Lower lobe of right lung (tissue), 2 donors: ENCODE results near the gene NVL. TPM values are rescaled to one million over a fixed set of nuclear protein-coding genes. Genes with fewer than 3 reads are reported as not detected.

Experiments used
- ATAC-seq, 2 donors: fragments of 200-7000 bp; cut with Tn5 transposase; one replicate each; pipeline ENCODE4 v1.9.1; 2020 to 2022; ENCODE audit warnings: mild to moderate bottlenecking in 2 of 2, moderate library complexity in 2 of 2
- DNase-seq: peaks from one replicate; pipeline ENCODE4 v3.0.0-alpha.2; 2020
- H3K27ac ChIP-seq: fragments of 200-600 bp; one replicate; pipeline ENCODE4 v1.8.0; 2022
- H3K27me3 ChIP-seq: fragments of 200-600 bp; one replicate; pipeline ENCODE4 v1.8.0; 2022; ENCODE audit warnings: low read depth
- H3K36me3 ChIP-seq: fragments of 200-600 bp; one replicate; pipeline ENCODE4 v1.8.0; 2022; ENCODE audit warnings: mild to moderate bottlenecking
- H3K4me1 ChIP-seq: fragments of 200-600 bp; one replicate; pipeline ENCODE4 v1.8.0; 2022
- H3K4me3 ChIP-seq: fragments of 200-600 bp; one replicate; pipeline ENCODE4 v1.8.0; 2022; ENCODE audit warnings: mild to moderate bottlenecking
- H3K9me3 ChIP-seq: fragments of 200-600 bp; one replicate; pipeline ENCODE4 v1.8.0; 2022
- CTCF ChIP-seq: fragments of 200-600 bp; IDR thresholded peaks from one replicate; pipeline ENCODE4 v1.8.0; 2022; ENCODE audit warnings: antibody characterized with exemption, mild to moderate bottlenecking
- intact Hi-C: fragments of 100-400 bp; cut with DNase I; formaldehyde crosslinking; loops from one replicate; pipeline ENCODE4 v1.11.0; 2022
- total RNA-seq: library from RNA; stranded (reverse); fragmentation: NEBNext Ultra II Directional; extraction: Animal tissue kit (Norgen Biotek cat#: 25700); gene quantifications from one replicate; pipeline ENCODE4 v1.2.1, GENCODE V29; 2021
- donor health status: DM: no; HTN: yes; CAD: no; lungs with severe emphysema.

Gene NVL
- total RNA-seq, 1 donor from 2014 or later, result 30.4 TPM

- ATAC-seq (no peak), DNase-seq (no peak)
- no peak for TF ChIP-seq CTCF
- H3K4me1 ChIP-seq, result no peaks in the 10 kb centered on the region
- no peak overlapping the region for H3K4me3 ChIP-seq
- intact Hi-C loops, result no loop called here
- H3K36me3 ChIP-seq, result peaks cover 47% of the 10 kb centered on the region
- H3K27me3 ChIP-seq, result no peaks in the 10 kb centered on the region
- H3K27ac ChIP-seq, result no peak overlapping the region
- H3K9me3 ChIP-seq, result no peaks in the 10 kb centered on the region
Observed at GRCh38 chr1:224273641-224274040, 56.3 kb downstream of the NVL start.

GRCh38 chr1:224271106-224271505, 58.9 kb downstream of the NVL start:
- Histone ChIP-seq H3K4me3 (no peak overlapping the region), H3K36me3 (peaks cover 63% of the 10 kb centered on the region), H3K27me3 (no peaks in the 10 kb centered on the region), H3K4me1 (no peaks in the 10 kb centered on the region), H3K27ac (no peak overlapping the region), H3K9me3 (no peaks in the 10 kb centered on the region)
- ATAC-seq (no peak), DNase-seq (no peak)
- intact Hi-C loops, result no loop called here
- TF ChIP-seq CTCF, result no peak

GRCh38 chr1:224267925-224268324, 62.0 kb downstream of the NVL start:
- intact Hi-C loops, result no loop called here
- DNase-seq, result no peak
- Histone ChIP-seq H3K4me1 (no peaks in the 10 kb centered on the region), H3K36me3 (peaks cover 42% of the 10 kb centered on the region), H3K4me3 (no peak overlapping the region), H3K9me3 (no peaks in the 10 kb centered on the region), H3K27ac (no peak overlapping the region), H3K27me3 (no peaks in the 10 kb centered on the region)
- ATAC-seq, result no peak
- TF ChIP-seq CTCF, result no peak

- no peak for ATAC-seq
- DNase-seq, result no peak
- Histone ChIP-seq H3K4me3 (no peak overlapping the region), H3K4me1 (no peaks in the 10 kb centered on the region), H3K27ac (no peak overlapping the region), H3K36me3 (peaks cover 39% of the 10 kb centered on the region), H3K9me3 (no peaks in the 10 kb centered on the region), H3K27me3 (no peaks in the 10 kb centered on the region)
- intact Hi-C loops, result no loop called here
- TF ChIP-seq CTCF, result no peak
Observed at GRCh38 chr1:224266915-224267856, 62.8 kb downstream of the NVL start.

- Histone ChIP-seq H3K4me3 (no peak overlapping the region), H3K9me3 (no peaks in the 10 kb centered on the region), H3K27ac (no peak overlapping the region), H3K27me3 (no peaks in the 10 kb centered on the region), H3K4me1 (no peaks in the 10 kb centered on the region), H3K36me3 (peaks cover 31% of the 10 kb centered on the region)
- DNase-seq (no peak), ATAC-seq (no peak)
- intact Hi-C loops, result no loop called here
- no peak for TF ChIP-seq CTCF
Observed at GRCh38 chr1:224266105-224266914, 63.7 kb downstream of the NVL start.
